SKM-1 (cell line): ENCODE measurements around the gene FILIP1L.

Experiments
- DNase-seq: peaks from one replicate; lab custom pipeline; 2025; ENCODE audit not compliant: unreplicated experiment; lab: John Stamatoyannopoulos, UW

Gene FILIP1L

DNA sequence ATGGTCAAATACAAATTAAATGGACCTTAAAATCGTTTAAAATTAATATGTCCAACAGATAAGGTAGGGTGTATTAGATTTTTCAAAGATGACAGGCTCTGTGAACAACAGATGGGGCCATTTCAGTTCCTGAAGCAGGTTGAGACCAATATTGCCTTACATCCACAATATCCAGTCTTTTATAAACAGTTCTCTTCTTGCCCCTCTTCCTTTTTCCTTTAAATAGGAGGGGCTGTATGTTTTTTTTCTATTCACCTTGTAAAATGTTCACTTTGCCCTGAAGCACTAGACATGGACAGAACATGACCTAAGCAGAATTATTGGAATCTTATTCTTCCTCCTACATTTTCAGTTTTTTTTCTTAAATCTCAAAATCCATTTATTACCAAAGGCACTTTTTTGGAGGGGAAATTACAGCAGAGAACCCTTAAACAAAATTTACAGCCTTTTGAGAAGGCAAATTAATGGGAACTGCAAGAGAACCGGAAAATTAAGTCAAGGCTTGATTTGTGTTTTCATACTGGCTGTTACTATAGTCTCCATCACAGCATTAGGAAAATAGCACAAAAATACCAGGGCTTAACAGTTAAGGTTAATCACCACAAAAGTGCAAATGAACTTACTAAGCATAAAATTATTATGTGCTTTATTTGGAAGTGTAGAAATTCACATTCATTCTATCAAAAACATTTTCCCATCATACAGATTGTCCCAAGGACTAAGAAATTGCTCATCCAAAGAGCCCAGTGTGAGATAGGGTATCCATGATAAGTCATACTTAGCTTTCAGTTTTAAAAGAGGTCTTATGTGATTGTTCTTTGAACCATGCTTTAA lies 240.8 kb downstream of the FILIP1L start:
- no peak for DNase-seq

GRCh38 chr3:99872923-99873254 lies 241.4 kb downstream of the FILIP1L start:
- no peak for DNase-seq

DNA sequence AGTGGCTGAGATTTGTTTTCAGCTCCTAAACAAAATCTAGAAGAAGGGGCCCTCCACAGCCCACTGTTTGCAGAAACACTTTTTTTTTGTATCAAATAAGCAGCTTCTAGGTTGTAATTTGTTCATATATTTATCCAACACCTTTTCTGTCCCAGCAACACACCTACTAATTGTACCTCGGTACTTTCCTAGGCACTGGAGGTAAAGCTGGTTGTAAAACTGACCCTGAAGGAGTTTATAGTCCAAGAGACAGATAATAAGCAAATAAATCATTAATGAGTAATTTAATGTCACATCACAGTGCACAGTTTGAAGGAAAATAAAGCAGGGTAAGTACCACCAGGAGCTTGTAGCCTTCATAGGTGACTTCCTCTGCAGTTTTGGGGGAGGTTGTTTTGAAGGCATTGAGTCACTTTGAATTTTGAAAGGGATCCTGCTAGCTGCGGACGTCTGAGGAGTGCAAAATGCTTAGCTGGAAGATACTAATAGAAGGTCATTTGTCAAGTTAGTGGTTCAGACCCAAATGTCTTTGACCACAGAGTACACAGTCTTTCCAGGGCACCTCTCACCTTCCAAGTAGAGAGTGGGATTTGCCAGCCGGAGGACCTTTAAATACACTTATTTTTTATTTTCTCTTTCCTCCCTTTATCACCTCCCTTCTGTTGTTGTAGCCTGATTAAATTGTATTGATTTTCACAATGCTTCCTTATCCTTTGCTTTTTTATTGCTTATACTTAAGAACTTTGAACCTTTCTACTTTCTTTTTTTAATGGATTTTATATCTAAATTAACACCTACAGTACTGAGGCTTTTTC lies 242.9 kb downstream of the FILIP1L start:
- DNase-seq: no peak

GRCh38 chr3:99870712-99871111 lies 243.6 kb downstream of the FILIP1L start:
- DNase-seq: no peak

DNA sequence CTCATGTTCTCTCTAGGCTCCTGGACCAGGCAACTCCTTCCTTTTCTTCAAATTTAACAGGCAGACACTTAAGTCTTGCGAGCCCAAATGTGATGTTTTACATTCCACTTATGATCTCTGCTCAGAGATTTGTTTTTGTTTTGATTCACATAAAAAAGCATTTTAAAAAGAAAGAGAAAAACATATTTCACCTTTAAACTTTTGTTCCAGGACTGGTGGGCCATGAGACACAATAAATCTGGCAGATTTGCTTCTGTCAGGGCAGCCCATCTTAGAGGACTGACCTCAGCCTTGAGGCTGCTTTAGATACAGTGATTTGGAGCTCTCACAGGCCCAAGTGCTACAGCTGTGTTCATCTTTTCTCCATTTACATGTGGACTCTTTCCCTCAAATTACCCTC lies 244.7 kb downstream of the FILIP1L start:
- DNase-seq: no peak

DNA sequence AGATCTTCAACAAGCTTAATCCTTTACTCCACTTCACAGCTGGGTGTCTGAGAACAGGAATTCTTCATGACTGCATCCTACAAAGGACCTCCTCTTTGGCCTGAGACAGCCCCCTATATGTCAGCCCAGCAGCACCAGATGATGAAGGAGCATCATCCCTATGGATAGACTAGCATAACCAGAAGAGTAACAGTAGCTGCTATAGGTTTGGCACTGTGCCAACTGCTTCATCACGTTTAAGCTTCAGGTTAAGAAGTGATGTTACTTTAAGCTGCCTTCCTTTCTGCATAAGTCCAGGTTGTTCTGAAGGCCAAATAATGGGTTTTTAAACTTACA lies 246.0 kb downstream of the FILIP1L start:
- no peak for DNase-seq

GRCh38 chr3:99867594-99868310 lies 246.5 kb downstream of the FILIP1L start:
- DNase-seq: no peak

DNA sequence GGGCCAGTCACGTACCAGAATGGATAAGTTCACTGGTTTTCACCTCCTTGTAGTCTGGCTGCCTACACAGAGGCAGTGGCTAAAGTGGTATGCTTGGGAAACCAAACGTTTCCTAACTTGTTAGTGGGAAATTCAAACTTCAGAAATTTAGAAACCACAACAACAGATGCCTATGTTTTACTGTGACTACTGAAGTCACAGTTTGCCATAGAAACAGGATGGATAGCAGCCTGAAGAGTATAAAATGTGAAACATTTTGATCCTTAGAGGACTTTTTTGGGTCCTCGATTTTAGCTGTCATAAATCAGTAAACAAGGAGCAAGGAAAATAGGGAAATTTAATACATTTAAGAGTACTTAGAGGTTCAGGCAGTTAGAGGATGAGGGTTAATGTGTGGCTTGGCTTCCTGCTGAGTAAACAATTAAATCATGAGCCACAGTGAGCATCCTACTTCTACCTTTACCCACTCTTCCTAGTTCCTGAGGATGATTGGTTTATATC lies 248.0 kb downstream of the FILIP1L start:
- DNase-seq: no peak

- no peak for DNase-seq
Measured at GRCh38 chr3:99865321-99865720, 249.0 kb downstream of the FILIP1L start.

DNA sequence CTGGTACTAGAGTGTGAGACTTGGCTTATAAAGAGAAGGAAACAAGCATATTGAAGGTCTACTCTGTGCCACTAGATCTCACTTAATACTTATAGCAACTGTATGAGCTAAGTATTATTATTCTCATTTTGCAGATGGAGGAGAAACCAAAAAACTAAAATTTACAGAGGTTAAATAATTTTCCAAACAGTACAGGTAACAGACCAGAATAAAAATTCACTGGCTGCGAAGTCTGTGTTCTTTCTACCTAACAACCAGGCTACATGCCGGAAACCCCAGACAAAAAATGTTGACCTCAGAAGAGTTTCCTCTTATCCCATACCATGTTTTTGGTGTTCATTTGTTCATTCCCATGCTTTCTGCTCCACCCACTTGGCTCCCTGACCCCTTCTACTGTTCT lies 250.0 kb downstream of the FILIP1L start:
- no peak for DNase-seq

- DNase-seq: no peak
Measured at GRCh38 chr3:99863588-99863987, 250.7 kb downstream of the FILIP1L start.

- no peak for DNase-seq
Measured at GRCh38 chr3:99863002-99863401, 251.3 kb downstream of the FILIP1L start.

GRCh38 chr3:99862208-99862607 lies 252.1 kb downstream of the FILIP1L start:
- no peak for DNase-seq

- no peak for DNase-seq
Measured at GRCh38 chr3:99861216-99861615, 253.1 kb downstream of the FILIP1L start.

GRCh38 chr3:99859825-99860224 lies 254.5 kb downstream of the FILIP1L start:
- DNase-seq: no peak

- DNase-seq: no peak
Measured at GRCh38 chr3:99858469-99858868, 255.8 kb downstream of the FILIP1L start.

- no peak for DNase-seq
Measured at GRCh38 chr3:99857278-99857677, 257.0 kb downstream of the FILIP1L start.

DNA sequence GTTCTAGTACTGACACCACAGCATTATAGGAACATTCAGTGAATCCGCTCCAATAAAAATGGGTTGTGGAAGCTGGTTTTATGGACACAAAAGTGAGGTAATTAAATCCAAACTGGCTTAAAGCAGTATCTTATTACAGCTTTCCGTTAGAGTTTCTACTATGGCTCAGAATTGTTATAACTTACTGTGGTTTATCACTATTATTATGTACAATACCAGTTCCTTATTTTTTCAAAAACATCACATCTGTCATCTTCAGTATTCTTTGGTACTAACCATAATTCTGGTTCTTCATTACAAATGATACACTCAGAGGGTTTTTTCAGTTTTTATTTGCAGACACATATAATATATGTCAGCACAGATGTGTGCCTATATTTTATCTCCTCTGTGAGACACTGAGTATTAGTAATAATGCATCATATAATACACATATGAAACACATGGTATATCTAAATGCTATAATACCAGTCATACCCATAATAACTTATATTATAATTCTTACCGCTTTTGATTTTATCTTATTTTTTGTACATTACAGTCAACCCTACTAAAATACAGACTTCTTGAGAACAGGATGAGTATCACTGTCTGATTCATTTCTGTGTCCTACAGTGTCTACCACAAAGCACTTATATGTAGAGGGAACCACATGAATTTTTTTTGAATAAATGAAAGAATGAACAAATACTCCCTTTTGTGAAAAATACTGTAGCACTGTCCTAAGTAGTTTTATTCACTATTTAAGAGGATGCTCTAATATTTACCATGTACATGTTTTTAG lies 257.7 kb downstream of the FILIP1L start:
- no peak for DNase-seq

GRCh38 chr3:99855900-99856299 lies 258.4 kb downstream of the FILIP1L start:
- DNase-seq: no peak

- no peak for DNase-seq
Measured at GRCh38 chr3:99854756-99855298, 259.5 kb downstream of the FILIP1L start.

- DNase-seq: no peak
Measured at GRCh38 chr3:99852851-99853250, 261.4 kb downstream of the FILIP1L start.
